Right ventricle myocardium inferior (tissue), 1 donor: ENCODE results near the gene RBM18. TPM values are rescaled to one million over a fixed set of nuclear protein-coding genes. Genes with fewer than 3 reads are reported as not detected.

Experiments used
- ATAC-seq: fragments of 200-7000 bp; cut with Tn5 transposase; one replicate; pipeline ENCODE4 v1.9.1; 2020; ENCODE audit warnings: mild to moderate bottlenecking, moderate library complexity
- DNase-seq: peaks from one replicate; pipeline ENCODE4 v3.0.0; 2021; ENCODE audit errors: missing footprints
- intact Hi-C: fragments of 100-400 bp; cut with DNase I; formaldehyde crosslinking; loops from one replicate; pipeline ENCODE4 v1.11.0; 2022
- total RNA-seq: library from RNA; stranded (reverse); fragmentation: NEBNext Ultra II Directional; extraction: Animal tissue kit (Norgen Biotek cat#: 25700); gene quantifications from one replicate; pipeline ENCODE4 v1.2.1, GENCODE V29; 2021
- donor health status: DM: no; HTN: yes; CAD: no; lungs with severe emphysema.

The RBM18 gene
- total RNA-seq, 1 donor from 2014 or later, result 38.5 TPM

GRCh38 chr9:122263699-122264349 lies 816 bp downstream of the RBM18 start:
- intact Hi-C loops, result loop anchor here (2.0 to 10.0 kb wide), 3 partner anchors 85 to 561 kb away; partner anchors contain the start of genes MORN5, NDUFA8 and PDCL
- ATAC-seq, result no peak
- no peak for DNase-seq

GRCh38 chr9:122262073-122262472 lies 2.6 kb downstream of the RBM18 start:
- ATAC-seq, result no peak
- intact Hi-C loops, result loop anchor here (5.0 to 10.0 kb wide), 2 partner anchors 105 to 563 kb away; partner anchors contain the start of genes MORN5, NDUFA8 and PDCL

GRCh38 chr9:122261469-122261881 lies 3.2 kb downstream of the RBM18 start:
- intact Hi-C loops, result loop anchor here (5.0 to 10.0 kb wide), 2 partner anchors 104 to 563 kb away; partner anchors contain the start of genes MORN5, NDUFA8 and PDCL
- ATAC-seq, result peak; percentile 22

More at GRCh38 chr9:122262073-122262472, 2.6 kb downstream of the RBM18 start:
- no peak for DNase-seq

GRCh38 chr9:122258886-122259415 lies 5.7 kb downstream of the RBM18 start:
- no peak for DNase-seq
- peak; percentile 56 for ATAC-seq
- intact Hi-C loops, result no loop called here

More at GRCh38 chr9:122261469-122261881, 3.2 kb downstream of the RBM18 start:
- no peak for DNase-seq

DNA sequence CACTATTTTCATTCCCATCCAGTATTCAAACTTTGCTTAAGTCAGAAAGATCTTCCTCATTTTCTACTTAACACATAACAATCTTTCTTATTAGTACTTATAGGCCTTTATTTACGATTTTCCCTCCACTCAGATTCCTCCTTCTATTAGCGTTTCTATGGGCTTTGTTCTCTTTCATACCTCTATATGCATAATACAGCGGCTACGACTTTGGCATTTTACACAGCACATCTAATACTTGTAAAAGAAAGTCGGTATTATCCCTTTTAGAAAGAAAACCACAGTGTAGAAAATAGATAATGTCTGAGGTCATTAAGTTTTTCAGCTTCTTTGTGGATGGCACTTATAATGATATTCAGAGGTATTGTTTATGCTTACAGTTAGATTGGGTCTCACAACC lies 8.4 kb downstream of the RBM18 start:
- ATAC-seq, result no peak
- DNase-seq, result no peak
- intact Hi-C loops, result no loop called here

- no peak for ATAC-seq
- intact Hi-C loops, result loop anchor here (5.0 kb wide), 1 partner anchor 53 kb away; no protein-coding TSS in a partner anchor
- no peak for DNase-seq
These were observed 9.9 kb downstream of the RBM18 start for GRCh38 chr9:122254761-122255160.

DNA sequence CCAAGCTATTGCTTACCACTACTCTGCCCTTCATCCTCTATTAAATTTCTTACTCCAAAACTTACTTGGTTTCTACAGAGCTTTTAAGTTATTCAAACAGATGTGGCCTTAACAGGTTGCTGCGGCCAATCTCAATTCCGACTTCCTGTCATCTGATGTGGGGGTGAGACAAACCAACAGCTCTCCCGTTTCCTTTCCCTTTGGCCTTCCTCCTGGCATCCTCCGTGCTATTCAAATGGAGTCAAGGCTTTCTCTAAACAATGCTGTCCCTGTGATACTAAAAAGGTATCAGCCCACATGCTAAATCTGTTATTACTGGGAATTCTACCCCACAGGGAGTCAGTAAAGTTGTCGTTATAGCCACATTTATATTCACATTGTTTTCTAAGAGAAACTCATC lies 11.8 kb downstream of the RBM18 start:
- ATAC-seq, result peak; percentile 37
- intact Hi-C loops, result loop anchor here (5.0 kb wide), 1 partner anchor 55 kb away; no protein-coding TSS in a partner anchor
- no peak for DNase-seq

DNA sequence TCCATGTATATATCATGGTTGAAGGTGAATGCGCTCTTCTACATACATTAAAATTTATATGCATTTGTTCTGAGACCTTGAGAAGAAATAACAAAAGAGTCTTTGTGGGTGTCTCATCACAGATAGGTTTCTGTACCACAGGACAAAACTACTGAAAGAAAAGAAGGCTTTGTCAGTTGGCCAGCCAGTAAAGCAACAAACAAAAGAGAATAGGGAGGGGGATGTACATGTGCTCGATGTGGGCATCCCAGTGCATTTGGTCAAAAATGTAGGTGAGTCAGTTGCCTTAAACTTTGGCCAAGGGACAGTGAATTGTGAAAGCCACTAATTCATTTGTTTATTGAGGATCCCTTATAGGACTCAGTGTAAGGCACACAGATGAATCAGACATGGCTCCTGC lies 13.3 kb downstream of the RBM18 start:
- intact Hi-C loops, result loop anchor here (5.0 kb wide), 1 partner anchor 56 kb away; no protein-coding TSS in a partner anchor

GRCh38 chr9:122248448-122248865 lies 16.2 kb downstream of the RBM18 start:
- intact Hi-C loops, result no loop called here
- DNase-seq (no peak), ATAC-seq (no peak)

More for the DNA sequence above, 13.3 kb downstream of the RBM18 start:
- ATAC-seq, result no peak
- DNase-seq, result no peak

- intact Hi-C loops, result no loop called here
- DNase-seq (no peak), ATAC-seq (no peak)
These were observed 18.0 kb downstream of the RBM18 start for GRCh38 chr9:122246666-122247065.

GRCh38 chr9:122244349-122244748 lies 20.3 kb downstream of the RBM18 start:
- DNase-seq (no peak), ATAC-seq (no peak)
- intact Hi-C loops, result no loop called here

DNA sequence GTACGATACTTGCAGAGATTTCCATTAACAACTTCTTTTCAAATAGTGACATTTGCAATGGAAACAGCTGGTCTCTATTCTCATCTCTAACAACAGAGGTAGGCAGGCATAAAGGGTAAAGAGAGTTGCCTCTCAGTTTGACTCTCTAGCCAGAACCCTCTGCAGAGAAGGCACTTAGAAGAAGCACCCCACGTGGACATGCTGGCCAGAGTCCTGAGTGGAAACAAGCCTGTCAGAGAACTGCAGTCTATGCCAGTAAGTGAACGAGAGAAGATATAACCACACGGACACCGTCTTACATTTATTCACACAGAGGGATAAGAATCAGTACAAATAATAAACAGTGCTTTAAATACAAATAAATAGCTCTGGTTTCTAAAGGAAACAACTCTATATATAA lies 24.9 kb downstream of the RBM18 start:
- ATAC-seq, result peak; percentile 89
- no peak for DNase-seq
- intact Hi-C loops, result no loop called here

DNA sequence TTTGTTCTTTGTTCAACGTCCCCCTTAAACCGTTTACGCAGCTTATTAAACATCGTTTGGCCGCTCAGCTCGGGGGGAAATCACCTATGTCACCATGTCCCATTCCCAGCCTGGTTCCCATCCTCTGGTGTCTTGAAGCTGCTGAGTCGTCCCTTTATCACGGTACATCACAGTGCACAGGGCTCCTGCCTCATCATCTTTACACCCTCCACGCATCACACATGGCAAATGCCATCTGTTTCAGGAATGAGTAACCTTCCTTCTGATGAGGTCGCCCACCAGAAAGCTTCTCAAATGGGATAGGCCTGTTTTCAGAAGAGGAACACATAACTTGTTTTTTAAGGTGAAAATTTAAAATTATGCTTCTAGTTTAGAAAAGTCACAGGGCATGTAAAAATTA lies 28.0 kb downstream of the RBM18 start:
- intact Hi-C loops, result no loop called here
- no peak for ATAC-seq
- no peak for DNase-seq

- no peak for ATAC-seq
- DNase-seq, result no peak
- intact Hi-C loops, result no loop called here
These were observed 30.5 kb downstream of the RBM18 start for GRCh38 chr9:122234022-122234748.

- no peak for DNase-seq
- no peak for ATAC-seq
- intact Hi-C loops, result no loop called here
These were observed 31.8 kb downstream of the RBM18 start for GRCh38 chr9:122232796-122233306.

DNA sequence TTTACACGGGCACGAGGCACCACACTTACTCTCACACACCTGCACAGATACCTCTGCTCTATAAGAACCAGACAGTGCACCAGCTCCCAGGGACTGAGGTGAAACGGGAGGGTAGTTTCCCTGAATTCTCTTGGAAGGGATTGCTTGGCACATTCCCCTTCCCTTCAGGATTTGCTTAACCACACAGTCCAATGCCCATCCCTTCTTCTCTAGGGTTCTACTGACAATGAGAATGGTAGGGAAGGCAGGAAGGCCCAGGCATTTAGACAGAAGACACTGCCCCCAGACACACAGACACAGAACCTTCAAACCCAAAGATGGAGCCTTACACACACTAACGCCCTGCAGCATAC lies 35.2 kb downstream of the RBM18 start:
- ATAC-seq, result no peak
- DNase-seq, result no peak
- intact Hi-C loops, result loop anchor here (5.0 to 10.0 kb wide), 2 partner anchors 102 to 115 kb away; no protein-coding TSS in a partner anchor

GRCh38 chr9:122228568-122229484 lies 35.8 kb downstream of the RBM18 start, which contains the start of gene LHX6:
Gene LHX6 (minus strand): TSS chr9:122228957. CDS start chr9:122228740, 217 bp downstream.
- intact Hi-C loops, result loop anchor here (5.0 to 10.0 kb wide), 2 partner anchors 102 to 116 kb away; no protein-coding TSS in a partner anchor
- no peak for ATAC-seq
- no peak for DNase-seq

DNA sequence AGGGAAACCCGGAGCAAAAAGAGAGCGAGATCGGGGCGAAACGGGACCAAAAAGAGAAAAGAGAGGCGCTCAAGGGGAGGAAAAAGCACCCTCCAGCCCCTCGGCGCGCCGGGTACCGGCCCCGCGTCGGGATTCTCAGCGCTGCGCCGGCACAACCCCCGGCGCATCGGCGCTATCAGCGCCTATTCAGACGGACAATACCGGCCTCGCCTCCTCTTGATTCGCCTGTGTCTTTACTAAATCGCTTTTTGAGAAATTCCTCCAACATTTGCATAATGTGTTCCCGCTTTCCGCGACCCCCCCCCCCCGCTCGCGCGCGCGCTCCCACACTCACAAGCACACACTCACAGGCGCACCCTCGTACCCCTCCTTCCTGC lies 36.5 kb downstream of the RBM18 start:
- intact Hi-C loops, result loop anchor here (5.0 to 10.0 kb wide), 2 partner anchors 101 to 117 kb away; no protein-coding TSS in a partner anchor

More for the DNA sequence above, 36.5 kb downstream of the RBM18 start:
- ATAC-seq (no peak), DNase-seq (no peak)
